Measurements from ENCODE around the gene LCE4A.

The LCE4A gene

GRCh38 chr1:152747831-152748230 lies 39.9 kb downstream of the LCE4A start:
- no peak for DNase-seq

- DNase-seq = no peak
Measured at GRCh38 chr1:152752225-152752624, 44.3 kb downstream of the LCE4A start.

- DNase-seq = no peak
Measured at GRCh38 chr1:152753586-152753985, 45.6 kb downstream of the LCE4A start.

GRCh38 chr1:152756872-152757271 lies 48.9 kb downstream of the LCE4A start:
- no peak for DNase-seq

- no peak for DNase-seq
Measured at GRCh38 chr1:152757747-152758146, 49.8 kb downstream of the LCE4A start, which contains the start of gene KPRP. Gene KPRP, plus strand, starts transcription at chr1:152758025. Its CDS starts 1,564 bp downstream, at chr1:152759589.

GRCh38 chr1:152758636-152759035 lies 50.7 kb downstream of the LCE4A start:
- no peak for DNase-seq
